SW480 (cell line): Measurements from ENCODE around the gene CCDC138.

Experiments
- DNase-seq: peaks from one replicate; pipeline ENCODE4 v3.0.0-alpha.2; 2016; ENCODE audit warnings: low spot score

The CCDC138 gene

GRCh38 chr2:108896741-108897140 lies 110.2 kb downstream of the CCDC138 start:
- DNase-seq = no peak

GRCh38 chr2:108898315-108899082 lies 111.9 kb downstream of the CCDC138 start:
- DNase-seq = no peak

- DNase-seq = no peak
Measured at GRCh38 chr2:108904680-108905079, 118.1 kb downstream of the CCDC138 start.

GRCh38 chr2:108905176-108905575 lies 118.6 kb downstream of the CCDC138 start:
- no peak for DNase-seq

- DNase-seq = no peak
Measured at GRCh38 chr2:108905906-108906305, 119.3 kb downstream of the CCDC138 start.

GRCh38 chr2:108906403-108907077 lies 120.0 kb downstream of the CCDC138 start:
- no peak for DNase-seq

GRCh38 chr2:108907822-108908712 lies 121.5 kb downstream of the CCDC138 start:
- DNase-seq = no peak

GRCh38 chr2:108908713-108909070 lies 122.1 kb downstream of the CCDC138 start:
- DNase-seq = no peak

- no peak for DNase-seq
Measured at GRCh38 chr2:108909275-108909823, 122.8 kb downstream of the CCDC138 start.

GRCh38 chr2:108910011-108910431 lies 123.5 kb downstream of the CCDC138 start:
- DNase-seq = no peak

GRCh38 chr2:108910541-108911396 lies 124.2 kb downstream of the CCDC138 start:
- no peak for DNase-seq

- DNase-seq = no peak
Measured at GRCh38 chr2:108911401-108911800, 124.8 kb downstream of the CCDC138 start.

- no peak for DNase-seq
Measured at GRCh38 chr2:108911807-108912628, 125.4 kb downstream of the CCDC138 start.

GRCh38 chr2:108912629-108912902 lies 126.0 kb downstream of the CCDC138 start:
- DNase-seq = no peak

GRCh38 chr2:108916122-108916795 lies 129.7 kb downstream of the CCDC138 start:
- no peak for DNase-seq

GRCh38 chr2:108916796-108917421 lies 130.3 kb downstream of the CCDC138 start:
- DNase-seq = no peak

GRCh38 chr2:108917526-108917925 lies 131.0 kb downstream of the CCDC138 start:
- DNase-seq = no peak

- no peak for DNase-seq
Measured at GRCh38 chr2:108918156-108918874, 131.7 kb downstream of the CCDC138 start.

- DNase-seq = no peak
Measured at GRCh38 chr2:108918941-108919341, 132.4 kb downstream of the CCDC138 start.
